H9 (cell line): ENCODE results near the gene OSGIN1. TPM values are rescaled to one million over a fixed set of nuclear protein-coding genes. Genes with fewer than 3 reads are reported as not detected.

Source experiments
- DNase-seq: peaks from one replicate; pipeline ENCODE4 v3.0.0-alpha.2; 2017
- H2AFZ ChIP-seq: one replicate; pipeline ENCODE4 v1.6.1; 2013; ENCODE audit warnings: mild to moderate bottlenecking, low read length, control low read depth, moderate library complexity
- H2AK5ac ChIP-seq: 2 replicates; pipeline ENCODE4 v1.6.1; 2013; ENCODE audit warnings: low read length, control low read depth, mixed read lengths; ENCODE audit not compliant: insufficient read length
- H2BK120ac ChIP-seq: one replicate; pipeline ENCODE4 v1.6.1; 2013; ENCODE audit warnings: low read depth, mild to moderate bottlenecking, low read length, control low read depth, inconsistent platforms; ENCODE audit not compliant: poor library complexity, severe bottlenecking
- H2BK12ac ChIP-seq: 2 replicates; pipeline ENCODE4 v1.6.1; 2013; ENCODE audit warnings: low read length, control low read depth, mixed read lengths, low read depth; ENCODE audit not compliant: insufficient read length
- H2BK15ac ChIP-seq: 2 replicates; pipeline ENCODE4 v1.6.1; 2013; ENCODE audit warnings: low read depth, low read length, control low read depth
- H2BK20ac ChIP-seq: one replicate; pipeline ENCODE4 v1.6.1; 2013; ENCODE audit warnings: low read depth, mild to moderate bottlenecking, low read length, control low read depth, inconsistent platforms; ENCODE audit not compliant: poor library complexity, severe bottlenecking
- H2BK5ac ChIP-seq: 2 replicates; pipeline ENCODE4 v1.6.1; 2013; ENCODE audit warnings: low read length, control low read depth, mixed read lengths; ENCODE audit not compliant: insufficient read length
- H3K14ac ChIP-seq: 2 replicates; pipeline ENCODE4 v1.6.1; 2013; ENCODE audit warnings: low read length, control low read depth; ENCODE audit not compliant: insufficient read depth
- H3K18ac ChIP-seq: 2 replicates; pipeline ENCODE4 v1.6.1; 2013; ENCODE audit warnings: low read depth, mild to moderate bottlenecking, mixed read lengths, low read length, control low read depth; ENCODE audit not compliant: insufficient read length
- H3K23ac ChIP-seq: 2 replicates; pipeline ENCODE4 v1.6.1; 2013; ENCODE audit warnings: low read length, control low read depth, mixed read lengths, low read depth; ENCODE audit not compliant: insufficient read length
- H3K23me2 ChIP-seq: 2 replicates; pipeline ENCODE4 v1.6.1; 2013; ENCODE audit warnings: low read depth, mild to moderate bottlenecking, mixed read lengths, low read length, control low read depth; ENCODE audit not compliant: insufficient read length, poor library complexity, severe bottlenecking
- H3K27ac ChIP-seq: 2 replicates; pipeline ENCODE4 v1.5.1; 2013; ENCODE audit warnings: low read length, control low read depth, mixed read lengths, low read depth; ENCODE audit not compliant: insufficient read length
- H3K27me3 ChIP-seq: 2 replicates; pipeline ENCODE4 v1.6.1; 2013; ENCODE audit warnings: low read length, control low read depth, inconsistent platforms; ENCODE audit not compliant: insufficient read depth
- H3K4ac ChIP-seq: 2 replicates; pipeline ENCODE4 v1.6.1; 2013; ENCODE audit warnings: low read depth, mild to moderate bottlenecking, control low read depth, inconsistent platforms, low read length, moderate library complexity
- H3K4me1 ChIP-seq: 2 replicates; pipeline ENCODE4 v1.6.1; 2013; ENCODE audit warnings: low read length, control low read depth, inconsistent platforms; ENCODE audit not compliant: insufficient read depth
- H3K4me2 ChIP-seq: 2 replicates; pipeline ENCODE4 v1.6.1; 2013; ENCODE audit warnings: low read length, control low read depth, mixed read lengths; ENCODE audit not compliant: insufficient read length, insufficient read depth
- H3K56ac ChIP-seq: 2 replicates; pipeline ENCODE4 v1.6.1; 2013; ENCODE audit warnings: low read depth, mild to moderate bottlenecking, mixed read lengths, low read length, control low read depth; ENCODE audit not compliant: insufficient read length
- H3K79me1 ChIP-seq: 2 replicates; pipeline ENCODE4 v1.6.1; 2013; ENCODE audit warnings: low read depth, mild to moderate bottlenecking, moderate library complexity, low read length, control low read depth, inconsistent platforms; ENCODE audit not compliant: insufficient read depth, poor library complexity, severe bottlenecking
- H3K79me2 ChIP-seq: 2 replicates; pipeline ENCODE4 v1.6.1; 2013; ENCODE audit warnings: low read length, control low read depth, inconsistent platforms; ENCODE audit not compliant: insufficient read depth
- H3K9ac ChIP-seq: 2 replicates; pipeline ENCODE4 v1.6.1; 2013; ENCODE audit warnings: low read length, control low read depth, mixed read lengths; ENCODE audit not compliant: insufficient read length; ENCODE audit errors: extremely low read depth
- H3K9me3 ChIP-seq: one replicate; pipeline ENCODE4 v1.6.1; 2013; ENCODE audit warnings: low read depth, low read length, inconsistent platforms; ENCODE audit not compliant: control insufficient read depth
- H3T11ph ChIP-seq: one replicate; pipeline ENCODE4 v1.6.1; 2013; ENCODE audit warnings: mild to moderate bottlenecking, low read length, control low read depth, inconsistent platforms
- H4K20me1 ChIP-seq: one replicate; pipeline ENCODE4 v1.6.1; 2013; ENCODE audit not compliant: control insufficient read depth, insufficient read length, insufficient read depth
- H4K5ac ChIP-seq: 2 replicates; pipeline ENCODE4 v1.6.1; 2013; ENCODE audit warnings: low read depth, mild to moderate bottlenecking, mixed read lengths, low read length, control low read depth; ENCODE audit not compliant: insufficient read length
- H4K8ac ChIP-seq: replicated peaks from 2 replicates; pipeline ENCODE4 v1.6.1; 2013; ENCODE audit warnings: low read length, control low read depth, mixed read lengths, low read depth; ENCODE audit not compliant: insufficient read length
- H4K91ac ChIP-seq: 2 replicates; pipeline ENCODE4 v1.6.1; 2013; ENCODE audit warnings: low read depth, mild to moderate bottlenecking, moderate library complexity, mixed read lengths, low read length, control low read depth; ENCODE audit not compliant: insufficient read length
- H3K27ac Mint-ChIP-seq, 3 experiments: 2 replicates in 2 of 3; 3 replicates in 1 of 3; pipeline ENCODE4 v1.8.0; 2020 to 2021; ENCODE audit warnings: mixed read lengths in 3 of 3, mild to moderate bottlenecking in 1 of 3, moderate library complexity in 1 of 3
- H3K27me3 Mint-ChIP-seq: 2 replicates; pipeline ENCODE4 v1.8.0; 2021; ENCODE audit warnings: low read depth, mild to moderate bottlenecking, moderate library complexity, mixed read lengths
- H3K36me3 Mint-ChIP-seq, 3 experiments: 2 replicates in 2 of 3; 3 replicates in 1 of 3; pipeline ENCODE4 v1.8.0; 2020 to 2021; ENCODE audit warnings: low read depth in 3 of 3, mixed read lengths in 3 of 3; ENCODE audit not compliant: insufficient read depth in 1 of 3
- H3K4me1 Mint-ChIP-seq, 2 experiments: 2 replicates each; pipeline ENCODE4 v1.8.0; 2020; ENCODE audit warnings: mixed read lengths in 2 of 2
- H3K4me3 Mint-ChIP-seq, 2 experiments: 2 replicates in 1 of 2; 3 replicates in 1 of 2; pipeline ENCODE4 v1.8.0; 2020 to 2021; ENCODE audit warnings: mild to moderate bottlenecking in 2 of 2, mixed read lengths in 2 of 2, moderate library complexity in 1 of 2
- H3K9me3 Mint-ChIP-seq, 2 experiments: 2 replicates in 1 of 2; 3 replicates in 1 of 2; pipeline ENCODE4 v1.8.0; 2020; ENCODE audit warnings: mild to moderate bottlenecking in 2 of 2, mixed read lengths in 2 of 2, moderate library complexity in 1 of 2
- CTCF ChIP-seq: fragments of 200-600 bp; sonication (generic); conservative IDR thresholded peaks from 3 replicates; pipeline ENCODE4 v1.8.0; 2021; ENCODE audit warnings: antibody characterized with exemption, mild to moderate bottlenecking
- WGBS: extraction: QIAGEN DNeasy Blood & Tissue Kit; methylation state at CpG from one replicate; pipeline ENCODE4 v1.1.7; 2013; ENCODE audit warnings: missing lambda C conversion rate, low lambda C conversion rate, mixed read lengths; ENCODE audit not compliant: insufficient read length; ENCODE audit errors: extremely low coverage; 5-methylcytosine and 5-hydroxymethylcytosine counted together
- total RNA-seq: library from RNA; stranded (reverse); gene quantifications from 2 replicates; pipeline ENCODE4 v1.2.1, GENCODE V29; 2021

Gene OSGIN1
- total RNA-seq, 1 experiment from 2014 or later: 0.63 TPM

GRCh38 chr16:84003038-84003437 is 50.0 kb downstream of the OSGIN1 start:
- Histone ChIP-seq H3K18ac (no peak overlapping the region), H3K56ac (no peak overlapping the region), H4K20me1 (no peaks in the 10 kb centered on the region), H2BK5ac (no peak overlapping the region), H3K79me2 (no peaks in the 10 kb centered on the region), H3K9ac (no peak overlapping the region), H3K4me1 (no peaks in the 10 kb centered on the region), H3K27me3 (no peaks in the 10 kb centered on the region), H3K23me2 (no peaks in the 10 kb centered on the region), H2AFZ (no peak overlapping the region), H2BK15ac (no peak overlapping the region), H4K91ac (no peak overlapping the region), H2AK5ac (no peak overlapping the region), H3K79me1 (no peaks in the 10 kb centered on the region), H3K4ac (no peak overlapping the region), H3K14ac (no peak overlapping the region; the same call in 1 of the 2 replicates), H3K27ac (no peak overlapping the region), H3T11ph (no peak overlapping the region), H3K9me3 (no peaks in the 10 kb centered on the region), H3K23ac (no peak overlapping the region), H2BK120ac (no peak overlapping the region), H3K4me2 (no peak overlapping the region), H4K5ac (no peak overlapping the region), H2BK12ac (no peak overlapping the region), H4K8ac (no peak overlapping the region), H2BK20ac (no peak overlapping the region)
- WGBS: no CpG with 5 or more reads among the region's 12 CpGs
- no peak for DNase-seq
- no peak overlapping the region for H3K4me3 Mint-ChIP-seq
- H3K27ac Mint-ChIP-seq: peak overlapping the region in 1 of 3 experiments; percentile 55; a peak in 1 of 7 replicates
- H3K36me3 Mint-ChIP-seq: no peaks in the 10 kb centered on the region
- TF ChIP-seq CTCF: no peak
- peaks cover 13% of the 10 kb centered on the region for H3K27me3 Mint-ChIP-seq
- H3K9me3 Mint-ChIP-seq: no peaks in the 10 kb centered on the region
- peaks cover 2 to 13% of the 10 kb centered on the region in 2 experiments; a peak in 3 of 4 replicates for H3K4me1 Mint-ChIP-seq
